ENCODE data around the gene C11orf65. TPM values are rescaled to one million over a fixed set of nuclear protein-coding genes. Genes with fewer than 3 reads are reported as not detected.
A peak's percentile ranks its signal among the peaks of the same experiment; 100 is the strongest.

C11orf65 gene
- total and polyA plus RNA-seq, 2 experiments from 2014 or later = 0.58 TPM; not detected in 1

DNA sequence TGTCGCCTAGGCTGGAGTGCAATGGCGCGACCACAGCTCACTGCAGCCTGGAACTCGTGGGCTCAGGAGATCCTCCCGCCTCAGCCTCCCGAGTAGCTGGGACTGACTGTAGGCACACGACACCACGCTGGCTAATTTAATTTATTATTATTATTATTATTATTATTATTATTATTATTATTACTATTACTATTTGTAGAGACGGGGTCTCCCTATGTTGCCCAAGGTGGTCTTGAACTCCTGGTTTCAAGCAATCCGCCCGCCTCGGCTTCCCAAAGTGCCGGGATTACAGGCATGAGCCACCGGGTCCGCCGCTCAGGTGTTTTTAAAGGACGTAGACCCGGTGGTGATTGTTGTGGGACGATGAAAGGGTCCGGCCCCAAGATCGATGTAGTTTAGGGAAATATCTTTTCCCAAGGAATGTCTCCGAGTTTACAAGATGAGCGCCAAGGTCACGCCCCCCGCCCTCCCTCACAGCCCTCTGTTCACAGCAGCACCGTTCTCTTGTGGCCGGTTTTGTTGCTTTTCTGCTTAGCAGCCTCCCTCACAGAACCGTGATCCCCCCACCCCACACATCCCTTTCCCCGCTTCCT is 31.6 kb upstream of the C11orf65 start:
- Histone ChIP-seq H3K79me2 (ENCODE audit: insufficient read depth) (peaks cover 18% of the 10 kb centered on the region), H3K9ac (peak overlapping the region; percentile 87), H3F3A (ENCODE audit: insufficient read depth) (peaks cover 22% of the 10 kb centered on the region), H3K36me3 (ENCODE audit: low read depth) (no peaks in the 10 kb centered on the region), H3K4me3 (peak overlapping the region; percentile 77), H3K9me3 (ENCODE audit: low read depth) (no peaks in the 10 kb centered on the region), H3K4me2 (ENCODE audit: unreplicated experiment) (peak overlapping the region; percentile 86), H4K20me1 (ENCODE audit: insufficient read depth) (no peaks in the 10 kb centered on the region), H2AFZ (peak overlapping the region; percentile 95), H3K4me1 (ENCODE audit: insufficient read depth) (peaks cover 11% of the 10 kb centered on the region), H3K27ac (peak overlapping the region; percentile 88), H3K27me3 (replicated peaks; ENCODE audit: insufficient read depth) (no peaks in the 10 kb centered on the region), H3K9me2 (ENCODE audit: insufficient read depth) (no peaks in the 10 kb centered on the region)
- 67 to 72% methylated on average over 23 to 29 of the region's 29 CpGs for WGBS, 2 experiments (ENCODE audit: low coverage in 1 of 2, low lambda C conversion rate in 2 of 2, missing lambda C conversion rate in 2 of 2)
- no peak for DNase-seq
- TF ChIP-seq EZH2phosphoT487 (IDR thresholded peaks at IDR 0.05; ENCODE audit: insufficient read depth, low read depth) = no peak
- TF ChIP-seq EZH2 (IDR thresholded peaks at IDR 0.05; ENCODE audit: insufficient read depth, poor library complexity, severe bottlenecking) = no peak
- in situ Hi-C loops (cut with MboI) = no loop called here

DNA sequence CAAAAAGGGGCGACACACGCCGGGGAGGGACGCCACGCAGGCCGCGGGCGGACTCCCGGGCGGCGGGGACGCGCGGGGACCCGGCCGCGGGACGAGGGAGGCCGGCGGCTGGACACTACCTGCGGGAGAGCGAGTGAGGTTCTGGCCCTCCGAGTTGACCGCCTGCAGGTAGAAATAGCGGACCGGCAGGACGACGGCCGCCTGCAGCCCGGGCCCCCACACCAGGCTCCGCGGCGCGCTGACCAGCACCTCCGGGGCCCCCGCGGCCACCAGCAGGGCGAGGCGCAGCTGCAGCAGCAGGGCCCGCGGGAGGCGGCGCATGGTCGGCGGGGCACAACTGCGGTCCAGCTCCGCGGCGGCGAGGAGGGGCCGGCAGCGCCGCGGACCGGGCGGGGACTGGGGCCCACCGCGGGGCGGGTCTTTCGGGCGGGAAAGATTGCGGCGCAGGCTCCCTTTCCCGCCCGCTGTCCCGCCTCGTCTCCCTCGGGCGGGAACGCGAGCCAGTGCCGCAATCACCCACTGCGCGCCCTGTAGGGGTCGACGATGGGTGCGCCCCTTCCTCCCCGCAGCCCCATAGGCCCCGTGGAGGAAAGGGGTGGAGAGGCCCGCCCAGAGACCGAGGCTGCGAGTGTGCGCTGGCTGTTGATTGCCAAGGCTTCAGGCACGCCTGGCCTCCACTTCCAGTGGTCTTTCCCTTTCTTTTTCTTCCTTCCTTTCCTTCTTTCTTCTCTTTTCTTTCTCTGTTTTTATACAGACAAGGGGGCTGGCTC is 30.9 kb upstream of the C11orf65 start, which contains the start of gene POGLUT3:
Gene POGLUT3 (minus strand): TSS at position 339 of the 770 bp plus-strand sequence. CDS start 18 bp downstream, at position 321.
- Histone ChIP-seq H3F3A (ENCODE audit: insufficient read depth) (peaks cover 22% of the 10 kb centered on the region), H3K9me2 (ENCODE audit: insufficient read depth) (no peaks in the 10 kb centered on the region), H3K27ac (peak within 1 kb of the TSS; percentile 88), H3K36me3 (ENCODE audit: low read depth) (no peaks in the 10 kb centered on the region), H3K4me2 (ENCODE audit: unreplicated experiment) (peak within 1 kb of the TSS; percentile 86), H3K9ac (peak within 1 kb of the TSS; percentile 87), H2AFZ (peak within 1 kb of the TSS; percentile 95), H3K4me3 (peak within 1 kb of the TSS; percentile 77), H3K9me3 (ENCODE audit: low read depth) (no peaks in the 10 kb centered on the region), H3K79me2 (ENCODE audit: insufficient read depth) (peaks cover 25% of the 10 kb centered on the region), H3K27me3 (replicated peaks; ENCODE audit: insufficient read depth) (no peaks in the 10 kb centered on the region), H4K20me1 (ENCODE audit: insufficient read depth) (no peaks in the 10 kb centered on the region), H3K4me1 (ENCODE audit: insufficient read depth) (peaks cover 11% of the 10 kb centered on the region)
- TF ChIP-seq EZH2phosphoT487 (IDR thresholded peaks at IDR 0.05; ENCODE audit: insufficient read depth, low read depth) (no peak), EZH2 (IDR thresholded peaks at IDR 0.05; ENCODE audit: insufficient read depth, poor library complexity, severe bottlenecking) (no peak)
- WGBS, 2 experiments (ENCODE audit: low coverage in 1 of 2, low lambda C conversion rate in 2 of 2, missing lambda C conversion rate in 2 of 2) = 2 to 3% methylated on average over 24 to 46 of the region's 84 CpGs
- in situ Hi-C loops (cut with MboI) = no loop called here
- DNase-seq = peak; percentile 75

DNA sequence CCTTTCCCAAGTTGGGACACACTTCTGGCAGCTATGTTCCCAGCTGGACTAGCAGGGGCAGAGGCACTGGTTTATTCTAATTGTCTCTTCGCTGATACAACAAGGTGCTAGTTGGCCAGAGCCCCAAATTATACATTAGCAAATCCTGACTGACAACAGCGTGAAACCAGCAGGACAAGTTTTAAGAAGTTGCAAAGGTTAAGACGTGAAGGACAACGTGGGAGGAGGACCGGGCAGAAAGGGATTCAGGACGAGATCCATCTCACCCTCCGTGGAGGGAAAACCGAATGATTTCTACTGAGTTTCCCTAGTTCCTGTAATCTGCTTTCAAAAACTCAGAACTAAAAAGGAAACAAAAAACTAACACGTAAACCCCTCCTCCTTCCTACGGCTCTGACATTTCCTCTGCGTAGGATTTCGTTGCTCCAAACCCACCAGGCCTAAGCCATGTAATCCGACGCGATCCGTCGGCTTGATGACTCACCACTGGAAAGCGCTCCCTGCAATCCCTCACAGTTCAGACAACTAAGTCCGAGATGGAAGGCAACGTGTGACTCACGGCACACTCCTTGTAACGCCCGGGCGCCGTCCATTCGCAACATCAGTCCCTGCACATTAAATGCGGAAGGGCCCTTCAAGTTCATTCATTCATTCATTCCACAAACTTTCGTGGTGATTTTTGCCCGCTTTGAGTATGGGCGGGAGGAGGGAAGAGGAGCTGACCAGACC is 30.2 kb upstream of the C11orf65 start:
- TF ChIP-seq EZH2 (IDR thresholded peaks at IDR 0.05; ENCODE audit: insufficient read depth, poor library complexity, severe bottlenecking) (no peak), EZH2phosphoT487 (IDR thresholded peaks at IDR 0.05; ENCODE audit: insufficient read depth, low read depth) (no peak)
- 2% methylated on average over 30 of the region's 30 CpGs for WGBS, 2 experiments (ENCODE audit: low coverage in 1 of 2, low lambda C conversion rate in 2 of 2, missing lambda C conversion rate in 2 of 2)
- Histone ChIP-seq H3K27ac (peak overlapping the region; percentile 88), H3K4me1 (ENCODE audit: insufficient read depth) (peaks cover 11% of the 10 kb centered on the region), H3K79me2 (ENCODE audit: insufficient read depth) (peaks cover 27% of the 10 kb centered on the region), H3F3A (ENCODE audit: insufficient read depth) (peaks cover 22% of the 10 kb centered on the region), H4K20me1 (ENCODE audit: insufficient read depth) (no peaks in the 10 kb centered on the region), H3K4me3 (peak overlapping the region; percentile 77), H2AFZ (peak overlapping the region; percentile 95), H3K4me2 (ENCODE audit: unreplicated experiment) (peak overlapping the region; percentile 86), H3K9ac (peak overlapping the region; percentile 87), H3K27me3 (replicated peaks; ENCODE audit: insufficient read depth) (no peaks in the 10 kb centered on the region), H3K9me3 (ENCODE audit: low read depth) (no peaks in the 10 kb centered on the region), H3K9me2 (ENCODE audit: insufficient read depth) (no peaks in the 10 kb centered on the region), H3K36me3 (ENCODE audit: low read depth) (no peaks in the 10 kb centered on the region)
- in situ Hi-C loops (cut with MboI) = no loop called here
- peak; percentile 99 for DNase-seq

GRCh38 chr11:108496643-108497256 is 29.4 kb upstream of the C11orf65 start:
- H3K9ac ChIP-seq = peak overlapping the region; percentile 87
- TF ChIP-seq EZH2phosphoT487 (IDR thresholded peaks at IDR 0.05; ENCODE audit: insufficient read depth, low read depth) (no peak), EZH2 (IDR thresholded peaks at IDR 0.05; ENCODE audit: insufficient read depth, poor library complexity, severe bottlenecking) (no peak)
- H3K4me1 ChIP-seq (ENCODE audit: insufficient read depth) = peaks cover 11% of the 10 kb centered on the region
- peak overlapping the region; percentile 95 for H2AFZ ChIP-seq
- peaks cover 22% of the 10 kb centered on the region for H3F3A ChIP-seq (ENCODE audit: insufficient read depth)
- 9 to 21% methylated on average over 7 of the region's 7 CpGs for WGBS, 2 experiments (ENCODE audit: low coverage in 1 of 2, low lambda C conversion rate in 2 of 2, missing lambda C conversion rate in 2 of 2)
- peak overlapping the region; percentile 86 for H3K4me2 ChIP-seq (ENCODE audit: unreplicated experiment)
- in situ Hi-C loops (cut with MboI) = no loop called here
- H3K79me2 ChIP-seq (ENCODE audit: insufficient read depth) = peaks cover 27% of the 10 kb centered on the region
- H3K36me3 ChIP-seq (ENCODE audit: low read depth) = no peaks in the 10 kb centered on the region
- no peaks in the 10 kb centered on the region for H4K20me1 ChIP-seq (ENCODE audit: insufficient read depth)
- no peaks in the 10 kb centered on the region for H3K9me2 ChIP-seq (ENCODE audit: insufficient read depth)
- H3K4me3 ChIP-seq = peak overlapping the region; percentile 77
- peak; percentile 55 for DNase-seq
- H3K9me3 ChIP-seq (ENCODE audit: low read depth) = no peaks in the 10 kb centered on the region
- no peaks in the 10 kb centered on the region for H3K27me3 ChIP-seq (replicated peaks; ENCODE audit: insufficient read depth)
- H3K27ac ChIP-seq = peak overlapping the region; percentile 88

All from GM23248 (cell line).